GM12892 (cell line): ENCODE measurements around the gene SKA3.
"Not testable (repeated sequence)": the region's sequence is repeated elsewhere in the genome, so short reads cannot be mapped to it uniquely, and the experiment has no call there.

Experiments used
- DNase-seq: peaks from one replicate; pipeline ENCODE4 v3.0.0; 2011; ENCODE audit not compliant: insufficient read length
- FAIRE-seq: peaks from 2 replicates; lab custom pipeline; 2011; peaks lifted over from hg19 to GRCh38; lab: Jason Lieb, UNC
- POLR2A ChIP-seq: IDR thresholded peaks from 2 replicates; pipeline ENCODE4 v1.6.1; 2011; ENCODE audit warnings: low read depth, low read length, control low read depth
- POLR2AphosphoS5 ChIP-seq: IDR thresholded peaks from 2 replicates; pipeline ENCODE4 v1.6.1; 2011; ENCODE audit warnings: low read depth, low read length, control low read depth
- TAF1 ChIP-seq: IDR thresholded peaks from 2 replicates; pipeline ENCODE4 v1.6.1; 2011; ENCODE audit warnings: low read depth, mild to moderate bottlenecking, control low read depth, low read length, borderline replicate concordance

Gene SKA3

GRCh38 chr13:21186410-21186809 lies 10.1 kb upstream of the SKA3 start:
- DNase-seq, FAIRE-seq: not testable (repeated sequence)

GRCh38 chr13:21181671-21182070 lies 5.3 kb upstream of the SKA3 start:
- no peak for TF ChIP-seq POLR2AphosphoS5
- TF ChIP-seq TAF1 = no peak
- no peak for TF ChIP-seq POLR2A
- DNase-seq = no peak
- FAIRE-seq = no peak

- DNase-seq (no peak), FAIRE-seq (no peak)
- TF ChIP-seq POLR2AphosphoS5 (no peak), TAF1 (no peak), POLR2A (no peak)
Measured at GRCh38 chr13:21176982-21177284, 581 bp upstream of the SKA3 start.

- FAIRE-seq = no peak
Measured at GRCh38 chr13:21175656-21176214, 617 bp downstream of the SKA3 start.

GRCh38 chr13:21173767-21174166 lies 2.6 kb downstream of the SKA3 start:
- not testable (repeated sequence) for FAIRE-seq, DNase-seq

More at GRCh38 chr13:21175656-21176214, 617 bp downstream of the SKA3 start:
- DNase-seq = no peak
- TF ChIP-seq POLR2AphosphoS5 (no peak), POLR2A (no peak), TAF1 (no peak)

GRCh38 chr13:21171420-21171819 lies 4.9 kb downstream of the SKA3 start:
- DNase-seq (no peak), FAIRE-seq (no peak)
- TF ChIP-seq POLR2A = no peak
- TF ChIP-seq POLR2AphosphoS5 = no peak
- TF ChIP-seq TAF1 = no peak

- not testable (repeated sequence) for DNase-seq, FAIRE-seq
Measured at GRCh38 chr13:21165606-21166005, 10.7 kb downstream of the SKA3 start.

GRCh38 chr13:21164631-21165030 lies 11.7 kb downstream of the SKA3 start:
- FAIRE-seq = no peak
- no peak for TF ChIP-seq POLR2AphosphoS5
- no peak for TF ChIP-seq TAF1
- no peak for TF ChIP-seq POLR2A
- no peak for DNase-seq

- DNase-seq (no peak), FAIRE-seq (no peak)
- TF ChIP-seq POLR2A (no peak), TAF1 (no peak), POLR2AphosphoS5 (no peak)
Measured at GRCh38 chr13:21152251-21152899, 24.0 kb downstream of the SKA3 start.

GRCh38 chr13:21150013-21150412 lies 26.3 kb downstream of the SKA3 start:
- DNase-seq (no peak), FAIRE-seq (no peak)

GRCh38 chr13:21149568-21149967 lies 26.8 kb downstream of the SKA3 start:
- TF ChIP-seq POLR2AphosphoS5 (no peak), TAF1 (no peak), POLR2A (no peak)
- FAIRE-seq = no peak

More at GRCh38 chr13:21150013-21150412, 26.3 kb downstream of the SKA3 start:
- TF ChIP-seq POLR2A (no peak), POLR2AphosphoS5 (no peak), TAF1 (no peak)

GRCh38 chr13:21148557-21149258 lies 27.6 kb downstream of the SKA3 start:
- FAIRE-seq (no peak), DNase-seq (no peak)
- TF ChIP-seq POLR2A (peak; percentile 19; the same call in 1 of the 2 replicates), TAF1 (no peak)

More at GRCh38 chr13:21149568-21149967, 26.8 kb downstream of the SKA3 start:
- no peak for DNase-seq
